Type B pancreatic cell (in vitro differentiated cells): ENCODE data around the gene TMOD4. TPM values are rescaled to one million over a fixed set of nuclear protein-coding genes. Genes with fewer than 3 reads are reported as not detected.

ENCODE experiments used
- DNase-seq: peaks from one replicate; pipeline ENCODE4 v3.0.0; 2021; ENCODE audit warnings: mixed read lengths; ENCODE audit not compliant: unreplicated experiment; ENCODE audit errors: extremely low spot score
- H3K27ac Mint-ChIP-seq: 2 replicates; pipeline ENCODE4 v1.8.0; 2021; ENCODE audit warnings: mild to moderate bottlenecking, mixed read lengths
- H3K27me3 Mint-ChIP-seq: 2 replicates; pipeline ENCODE4 v1.8.0; 2021; ENCODE audit warnings: mixed read lengths
- H3K36me3 Mint-ChIP-seq: 2 replicates; pipeline ENCODE4 v1.8.0; 2021; ENCODE audit warnings: mixed read lengths
- H3K4me1 Mint-ChIP-seq: one replicate; pipeline ENCODE4 v1.8.0; 2021; ENCODE audit warnings: mixed read lengths; ENCODE audit not compliant: unreplicated experiment
- H3K4me3 Mint-ChIP-seq: 2 replicates; pipeline ENCODE4 v1.8.0; 2021; ENCODE audit warnings: mild to moderate bottlenecking, mixed read lengths
- H3K9me3 Mint-ChIP-seq: 2 replicates; pipeline ENCODE4 v1.8.0; 2021; ENCODE audit warnings: mixed read lengths
- total RNA-seq: library from RNA; stranded (reverse); gene quantifications from 2 replicates; pipeline ENCODE4 v1.2.1, GENCODE V29; 2021; ENCODE audit warnings: low replicate concordance
- TF ChIP-seq, protein P1 (sequence below): fragments of 200-600 bp; sonication (generic); conservative IDR thresholded peaks from 2 replicates; pipeline ENCODE4 v1.5.0; 2021; ENCODE audit warnings: antibody characterized with exemption, mild to moderate bottlenecking

Gene TMOD4
- total RNA-seq, 1 donor from 2014 or later, result 1.9 TPM

DNA sequence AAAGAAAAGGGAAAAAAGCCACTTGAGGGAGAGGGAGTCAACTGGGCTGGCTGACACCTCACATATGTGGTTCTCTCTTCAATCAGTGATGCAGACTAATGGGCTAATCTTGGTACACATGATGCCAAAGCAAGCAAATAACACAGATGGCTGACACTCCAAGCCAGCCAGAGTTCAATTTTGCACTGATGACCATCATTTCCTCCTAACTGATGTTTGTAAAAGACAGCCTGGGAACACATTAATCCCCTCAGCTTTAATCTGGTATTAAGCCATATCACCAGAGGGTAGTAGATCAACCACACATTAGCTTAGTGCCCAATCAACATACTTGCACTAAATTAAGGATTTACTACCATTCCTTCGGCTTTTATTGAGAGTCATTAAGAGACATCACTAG, 11.4 kb upstream of the TMOD4 start:
- H3K27me3 Mint-ChIP-seq, result no peaks in the 10 kb centered on the region
- peaks cover 25% of the 10 kb centered on the region for H3K36me3 Mint-ChIP-seq
- H3K4me3 Mint-ChIP-seq, result peak overlapping the region; percentile 32
- DNase-seq, result no peak
- no peaks in the 10 kb centered on the region for H3K9me3 Mint-ChIP-seq
- H3K4me1 Mint-ChIP-seq, result peaks cover 17% of the 10 kb centered on the region
- peak overlapping the region; percentile 47 for H3K27ac Mint-ChIP-seq
- TF ChIP-seq, protein P1, sequence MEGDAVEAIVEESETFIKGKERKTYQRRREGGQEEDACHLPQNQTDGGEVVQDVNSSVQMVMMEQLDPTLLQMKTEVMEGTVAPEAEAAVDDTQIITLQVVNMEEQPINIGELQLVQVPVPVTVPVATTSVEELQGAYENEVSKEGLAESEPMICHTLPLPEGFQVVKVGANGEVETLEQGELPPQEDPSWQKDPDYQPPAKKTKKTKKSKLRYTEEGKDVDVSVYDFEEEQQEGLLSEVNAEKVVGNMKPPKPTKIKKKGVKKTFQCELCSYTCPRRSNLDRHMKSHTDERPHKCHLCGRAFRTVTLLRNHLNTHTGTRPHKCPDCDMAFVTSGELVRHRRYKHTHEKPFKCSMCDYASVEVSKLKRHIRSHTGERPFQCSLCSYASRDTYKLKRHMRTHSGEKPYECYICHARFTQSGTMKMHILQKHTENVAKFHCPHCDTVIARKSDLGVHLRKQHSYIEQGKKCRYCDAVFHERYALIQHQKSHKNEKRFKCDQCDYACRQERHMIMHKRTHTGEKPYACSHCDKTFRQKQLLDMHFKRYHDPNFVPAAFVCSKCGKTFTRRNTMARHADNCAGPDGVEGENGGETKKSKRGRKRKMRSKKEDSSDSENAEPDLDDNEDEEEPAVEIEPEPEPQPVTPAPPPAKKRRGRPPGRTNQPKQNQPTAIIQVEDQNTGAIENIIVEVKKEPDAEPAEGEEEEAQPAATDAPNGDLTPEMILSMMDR, result no peak

DNA sequence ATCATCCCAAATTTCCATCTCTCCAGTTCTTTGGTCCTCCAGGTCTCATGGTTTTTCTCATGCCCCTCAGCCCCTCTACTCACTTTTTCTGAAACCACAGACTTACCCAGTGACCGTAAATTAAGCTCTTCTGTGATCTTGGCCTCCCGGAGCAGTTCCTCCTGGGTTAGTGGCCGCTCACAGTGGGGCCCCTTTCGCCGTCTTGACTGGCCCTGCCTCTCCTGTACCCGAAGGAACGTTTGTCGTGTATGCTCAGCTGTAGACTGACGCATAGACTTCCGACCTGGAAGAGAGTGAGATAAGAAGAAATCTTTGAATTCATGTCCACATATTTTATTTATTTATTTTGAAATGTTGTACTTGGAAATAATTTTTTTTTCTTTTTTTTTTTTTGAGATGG, 8.4 kb upstream of the TMOD4 start:
- H3K9me3 Mint-ChIP-seq, result no peaks in the 10 kb centered on the region
- no peak for DNase-seq
- no peaks in the 10 kb centered on the region for H3K27me3 Mint-ChIP-seq
- H3K4me1 Mint-ChIP-seq, result peaks cover 12% of the 10 kb centered on the region
- no peak overlapping the region for H3K27ac Mint-ChIP-seq
- no peak overlapping the region for H3K4me3 Mint-ChIP-seq
- peaks cover 38% of the 10 kb centered on the region for H3K36me3 Mint-ChIP-seq
- TF ChIP-seq, protein P1, result no peak

DNA sequence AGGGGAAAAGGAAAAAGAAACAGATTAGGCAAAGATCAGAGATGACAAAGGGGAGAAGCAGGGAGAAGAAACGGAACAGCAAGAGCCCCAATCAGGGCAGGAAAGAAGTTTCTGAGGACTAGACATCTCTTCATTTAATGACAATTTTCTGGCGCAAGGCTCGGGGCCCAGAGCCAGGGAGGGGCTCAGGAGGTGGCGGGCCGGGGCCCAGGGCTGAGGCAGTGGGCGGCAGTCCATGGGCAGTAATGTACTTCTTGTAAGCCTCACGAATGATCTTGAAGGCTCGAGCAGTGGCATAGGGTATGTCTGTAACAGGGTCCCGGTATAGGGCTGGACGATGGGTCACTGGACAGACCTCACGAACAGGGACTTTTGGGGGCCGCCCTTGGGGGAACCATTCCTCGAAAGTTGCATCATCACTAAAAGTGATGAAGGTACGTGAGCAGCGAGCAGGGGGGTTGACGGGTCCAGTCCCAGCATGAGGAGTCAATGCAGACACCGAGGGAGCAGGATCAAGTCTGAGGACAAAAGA, 799 bp upstream of the TMOD4 start:
- Mint-ChIP-seq H3K36me3 (peaks cover 26% of the 10 kb centered on the region), H3K9me3 (no peaks in the 10 kb centered on the region), H3K27ac (no peak overlapping the region), H3K4me3 (no peak overlapping the region), H3K27me3 (no peaks in the 10 kb centered on the region), H3K4me1 (no peaks in the 10 kb centered on the region)
- TF ChIP-seq, protein P1, result no peak
- no peak for DNase-seq

DNA sequence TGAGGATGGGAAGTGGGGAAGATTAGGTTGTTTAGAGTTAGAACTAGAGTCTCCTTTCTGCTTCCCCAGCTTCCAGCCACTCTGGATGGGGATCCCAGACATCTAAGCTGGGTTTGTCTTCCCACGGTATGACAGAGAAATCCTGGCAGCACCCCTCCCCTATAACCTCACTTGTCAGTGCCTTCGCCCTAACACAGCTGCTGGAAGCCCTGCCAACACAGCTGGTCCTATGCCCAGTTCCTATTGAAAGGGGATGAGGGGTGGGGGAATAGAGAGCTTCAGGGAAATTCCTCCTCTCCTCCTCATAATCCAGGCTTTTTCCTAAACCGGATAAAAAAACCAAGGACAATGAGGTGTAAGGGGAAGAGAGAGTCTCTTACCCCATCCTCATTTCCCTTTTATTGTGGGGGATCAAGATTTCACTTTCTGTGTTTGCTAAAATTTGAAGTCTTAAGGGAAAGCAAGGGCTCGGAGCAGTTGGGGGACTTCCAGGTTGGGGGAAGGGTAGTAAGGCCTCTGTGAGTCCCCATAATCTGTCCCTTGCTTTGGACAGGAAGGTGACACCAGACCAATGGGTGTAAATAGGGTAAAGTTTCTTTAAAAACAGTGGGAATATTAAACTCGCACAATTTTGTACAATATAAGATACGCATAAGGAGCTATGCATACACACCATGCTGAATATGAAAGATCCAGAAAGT, 590 bp downstream of the TMOD4 start:
- Mint-ChIP-seq H3K27ac (no peak overlapping the region), H3K36me3 (peaks cover 19% of the 10 kb centered on the region), H3K27me3 (no peaks in the 10 kb centered on the region), H3K4me3 (no peak overlapping the region), H3K9me3 (no peaks in the 10 kb centered on the region), H3K4me1 (no peaks in the 10 kb centered on the region)
- TF ChIP-seq, protein P1, result no peak
- DNase-seq, result no peak

DNA sequence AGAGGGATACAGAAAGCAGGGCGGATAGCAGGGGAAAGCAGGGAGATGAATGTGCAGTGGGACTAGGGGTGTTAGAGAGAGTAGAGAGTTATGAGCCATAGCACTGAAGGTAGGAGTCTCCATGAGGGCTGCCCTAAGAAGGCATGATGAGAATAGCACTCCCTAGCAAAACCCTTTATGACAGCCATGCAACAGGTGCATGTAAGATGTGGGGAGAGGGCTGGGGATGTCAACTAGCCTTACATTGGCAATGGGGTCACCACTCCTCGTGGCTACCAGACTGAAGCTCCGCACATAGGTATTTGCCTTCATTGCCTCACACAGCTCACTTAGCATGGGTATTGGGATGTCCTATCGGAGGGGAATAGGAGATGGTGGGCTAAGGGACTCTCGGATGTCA, 4.6 kb downstream of the TMOD4 start:
- H3K27ac Mint-ChIP-seq, result no peak overlapping the region
- TF ChIP-seq, protein P1, result no peak
- DNase-seq, result no peak
- no peak overlapping the region for H3K4me3 Mint-ChIP-seq
- H3K4me1 Mint-ChIP-seq, result peaks cover 9% of the 10 kb centered on the region
- H3K9me3 Mint-ChIP-seq, result no peaks in the 10 kb centered on the region
- no peaks in the 10 kb centered on the region for H3K27me3 Mint-ChIP-seq
- peaks cover 11% of the 10 kb centered on the region for H3K36me3 Mint-ChIP-seq
